GM18499 (cell line): ENCODE data around the gene ZSCAN1.

ENCODE experiments used
- ATAC-seq: cut with Tn5 transposase; IDR thresholded peaks from one replicate; pipeline ENCODE4 v1.9.1; 2021; ENCODE audit warnings: moderate number of reproducible peaks; ENCODE audit not compliant: insufficient read depth, unreplicated experiment

Gene ZSCAN1

DNA sequence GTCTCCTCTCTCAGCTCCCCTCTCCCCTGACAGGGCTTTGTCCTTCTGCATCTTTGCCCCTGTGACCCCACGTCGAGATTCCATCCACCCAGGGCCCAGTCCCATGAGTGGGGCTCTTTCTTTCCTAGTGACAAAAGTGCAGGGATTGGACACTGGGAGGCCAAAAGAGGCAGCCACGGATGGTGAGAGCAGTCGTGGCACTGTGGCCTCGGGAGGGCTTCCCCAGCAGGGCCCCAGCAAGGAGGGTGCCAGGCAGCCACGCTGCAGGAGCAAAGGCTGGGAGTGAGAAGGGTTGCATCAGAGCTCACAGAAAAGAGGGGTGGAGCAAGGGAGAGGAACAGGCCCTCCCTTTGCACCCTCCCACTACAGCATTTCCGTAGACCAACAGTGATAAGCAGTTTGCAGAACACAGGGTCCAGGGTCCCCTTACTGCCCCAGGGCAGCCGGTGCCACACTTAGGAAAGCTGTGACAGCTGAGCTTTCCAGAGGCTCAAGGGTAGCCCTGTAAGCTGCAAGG lies 4.9 kb downstream of the ZSCAN1 start:
- ATAC-seq, result no peak

DNA sequence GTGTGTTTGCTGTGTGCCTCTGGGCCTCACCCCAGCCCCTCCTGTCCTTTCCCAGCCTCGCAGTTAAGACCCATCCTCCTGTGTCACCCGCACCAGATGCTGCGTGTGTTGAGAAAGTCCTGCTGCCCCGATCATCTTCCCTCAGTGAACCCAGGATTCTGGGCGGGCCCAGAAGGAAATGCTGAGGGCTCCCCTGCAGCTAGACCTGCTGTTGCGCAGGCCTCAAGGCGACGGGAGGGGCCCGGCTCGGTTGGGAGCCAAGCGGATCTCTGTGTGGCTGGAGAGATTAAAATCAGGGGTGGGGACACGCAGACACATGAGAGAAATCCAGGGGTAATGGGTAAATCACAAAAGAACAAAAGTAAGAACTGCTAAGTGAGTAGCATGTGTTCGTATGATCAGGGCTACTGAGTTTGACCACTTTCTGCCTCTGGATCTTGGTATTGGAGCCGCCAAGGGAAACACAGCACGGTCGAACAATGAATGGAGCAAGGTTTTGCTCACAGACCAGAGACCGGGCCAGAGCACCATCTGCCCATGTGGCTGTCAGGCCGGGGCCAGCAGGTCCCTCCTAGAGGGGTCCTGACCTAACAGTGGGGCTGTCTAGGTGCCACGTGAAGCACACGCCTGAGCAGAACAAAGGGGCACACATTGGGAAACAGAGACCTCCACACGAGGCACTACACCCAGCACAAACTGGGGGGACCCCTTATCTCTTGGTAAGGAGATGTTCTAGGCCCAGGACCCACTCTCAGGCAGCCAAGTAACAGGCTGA lies 7.1 kb downstream of the ZSCAN1 start:
- no peak for ATAC-seq

DNA sequence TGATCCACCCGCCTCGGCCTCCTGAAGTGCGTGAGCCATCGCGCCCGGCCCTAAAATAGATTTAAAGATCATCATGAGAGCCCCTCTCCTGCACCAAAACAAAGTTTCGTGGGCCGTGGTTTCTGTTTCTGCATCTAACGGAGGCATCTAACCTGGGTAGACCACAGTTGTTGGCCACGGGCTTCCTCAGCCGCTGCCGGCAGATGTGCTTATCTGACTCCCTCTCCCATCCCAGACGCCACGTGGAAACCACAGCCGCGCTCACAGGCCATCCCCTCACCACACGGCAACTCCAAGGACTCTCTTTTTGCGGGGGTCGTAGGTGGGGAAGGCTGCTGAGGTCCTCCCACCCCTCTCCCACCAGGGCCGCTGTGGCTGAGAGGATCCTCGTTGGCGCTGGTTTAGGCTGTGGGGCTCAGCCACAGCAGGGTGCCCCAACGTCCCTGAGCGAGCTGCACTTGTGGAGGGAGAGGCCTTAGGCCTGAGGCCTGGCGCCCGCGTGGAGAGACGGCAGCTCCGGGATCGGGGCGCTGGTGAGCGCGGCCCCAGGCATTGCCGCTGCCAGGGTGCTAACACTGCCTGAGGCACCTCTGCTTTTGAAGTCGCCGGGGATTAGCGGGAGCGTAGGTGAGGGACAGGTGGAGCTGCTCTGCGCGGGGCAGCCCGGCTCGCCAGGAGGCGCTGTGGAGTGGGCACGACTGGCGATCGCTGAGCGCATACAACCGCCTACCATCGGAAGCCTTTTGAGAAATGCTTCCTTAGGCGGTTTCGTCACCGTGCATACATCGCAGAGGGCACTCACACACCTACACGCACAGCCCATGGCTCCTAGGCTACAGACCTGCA lies 8.9 kb downstream of the ZSCAN1 start:
- no peak for ATAC-seq

GRCh38 chr19:58044391-58044790 lies 10.6 kb downstream of the ZSCAN1 start:
- ATAC-seq, result no peak

DNA sequence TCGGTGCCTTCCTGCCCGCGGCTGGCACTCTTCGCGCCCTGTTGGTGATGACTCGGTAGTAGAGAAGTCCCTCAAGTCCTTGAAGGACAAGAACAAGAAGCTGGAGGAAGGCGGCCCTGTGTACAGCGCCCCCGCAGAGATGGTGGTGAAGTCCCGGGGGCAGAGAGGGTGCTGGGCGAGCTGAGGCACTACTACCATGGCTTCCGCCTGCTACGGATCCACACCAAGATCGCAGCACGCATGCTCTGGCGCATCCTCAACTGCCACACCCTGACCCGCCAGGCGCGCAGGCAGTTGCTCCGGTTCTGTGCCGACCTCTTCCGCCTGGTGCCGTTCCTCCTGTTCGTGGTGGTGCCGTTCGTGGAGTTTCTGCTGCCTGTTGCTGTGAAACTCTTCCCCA lies 11.1 kb downstream of the ZSCAN1 start:
- no peak for ATAC-seq

DNA sequence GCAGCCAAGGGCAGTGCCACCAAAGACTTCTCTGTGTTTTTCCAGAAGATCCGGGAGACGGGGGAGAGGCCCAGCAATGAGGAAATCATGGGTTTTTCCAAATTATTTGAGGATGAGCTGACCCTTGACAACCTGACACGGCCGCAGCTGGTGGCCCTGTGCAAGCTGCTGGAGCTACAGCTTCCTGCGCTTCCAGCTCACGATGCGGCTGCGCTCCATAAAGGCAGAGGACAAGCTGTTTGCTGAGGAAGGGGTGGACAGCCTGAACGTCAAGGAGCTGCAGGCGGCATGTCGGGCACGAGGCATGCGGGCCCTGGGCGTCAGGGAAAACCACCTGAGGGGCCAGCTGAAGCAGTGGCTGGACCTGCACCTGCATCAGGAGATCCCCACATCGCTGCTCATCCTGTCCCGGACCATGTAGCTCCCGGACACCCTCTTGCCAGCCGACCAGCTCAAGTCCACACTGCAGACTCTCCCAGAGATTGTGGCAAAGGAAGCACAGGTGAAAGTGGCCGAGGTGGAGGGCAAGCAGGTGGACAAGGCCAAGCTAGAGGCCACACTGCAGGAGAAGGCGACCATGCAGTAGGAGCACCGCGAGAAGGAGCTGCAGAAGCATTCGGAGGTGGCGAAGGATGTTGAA lies 11.7 kb downstream of the ZSCAN1 start:
- no peak for ATAC-seq

DNA sequence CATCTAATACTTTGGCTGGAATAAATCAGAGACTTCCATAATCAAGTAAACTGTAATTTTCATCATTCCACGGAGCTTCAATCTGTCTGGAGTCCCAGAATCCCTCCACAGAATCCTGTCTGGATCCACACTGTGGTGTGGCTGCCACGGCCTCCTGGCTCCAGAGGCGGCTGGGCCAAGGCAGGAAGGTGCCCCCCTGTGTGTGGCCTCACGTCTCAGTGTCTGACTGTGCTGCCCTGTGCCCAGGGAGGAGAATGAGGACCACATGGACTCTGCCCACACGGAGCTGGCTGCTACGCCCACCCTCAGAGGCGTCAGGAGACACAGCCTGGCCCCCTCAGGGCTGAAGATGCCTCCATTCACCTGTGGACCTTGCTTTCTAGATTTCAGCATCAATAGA lies 13.0 kb downstream of the ZSCAN1 start:
- no peak for ATAC-seq

GRCh38 chr19:58047672-58048071 lies 13.8 kb downstream of the ZSCAN1 start:
- no peak for ATAC-seq

DNA sequence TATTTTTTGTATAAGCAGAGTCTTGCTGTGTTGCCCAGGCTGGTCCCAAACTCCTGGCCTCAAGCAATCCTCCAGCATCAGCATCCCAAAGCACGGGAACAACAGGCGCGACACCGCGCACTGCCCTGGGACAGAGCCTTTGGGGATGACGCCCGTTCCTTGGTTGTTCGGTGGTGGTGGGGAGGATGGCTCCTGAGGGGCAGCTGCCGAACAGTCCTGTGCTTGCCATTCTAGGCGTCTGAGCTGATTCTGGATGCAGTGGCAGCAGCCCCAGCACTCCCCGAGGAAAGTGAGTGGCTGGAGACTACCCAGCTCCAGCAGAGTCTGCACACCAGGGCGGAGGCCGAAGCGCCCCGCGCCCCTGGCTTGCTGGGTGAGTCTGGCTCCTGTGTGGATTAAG lies 18.4 kb downstream of the ZSCAN1 start:
- no peak for ATAC-seq

- ATAC-seq, result no peak
These were observed 19.8 kb downstream of the ZSCAN1 start for GRCh38 chr19:58053480-58054156.

- ATAC-seq, result no peak
These were observed 21.4 kb downstream of the ZSCAN1 start for GRCh38 chr19:58054901-58055874.

DNA sequence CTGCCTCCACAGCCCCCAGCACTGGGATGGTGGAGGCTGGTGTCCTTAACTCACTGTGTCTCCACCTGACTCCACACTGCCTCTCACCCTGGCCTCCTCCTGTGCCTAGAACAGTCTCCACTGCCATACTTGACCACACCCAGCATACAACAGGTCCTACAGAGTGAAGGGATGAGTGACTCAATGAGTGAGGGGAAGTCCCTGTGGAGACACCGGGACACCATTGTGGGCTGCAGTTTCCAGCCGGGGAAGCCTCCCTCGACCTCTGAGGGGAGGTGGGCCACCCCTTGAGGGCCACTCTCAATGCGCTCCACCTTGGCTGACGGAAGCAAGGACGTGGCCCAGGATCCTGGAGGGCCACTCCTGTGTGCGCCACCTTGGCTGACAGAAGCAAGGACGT lies 22.4 kb downstream of the ZSCAN1 start:
- no peak for ATAC-seq

DNA sequence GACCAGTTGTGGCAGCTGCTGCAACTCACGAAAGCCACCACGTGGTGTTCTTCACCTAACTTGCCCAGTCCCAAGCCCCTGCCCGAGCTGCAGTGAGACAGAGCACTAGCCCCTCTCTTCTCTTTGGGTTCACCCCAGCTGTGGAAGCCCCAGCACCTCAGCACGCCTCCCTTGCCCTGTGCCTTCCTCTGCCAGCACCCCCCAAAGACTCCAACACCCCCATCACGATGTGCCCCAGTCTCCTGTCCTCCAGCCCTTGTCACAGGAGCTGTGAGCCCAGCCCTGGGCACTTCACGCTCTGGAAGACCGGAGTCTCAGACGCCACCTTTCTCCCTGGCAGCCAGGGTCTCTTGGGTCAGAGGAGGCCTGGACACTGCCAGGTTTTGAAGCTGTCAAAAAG lies 23.0 kb downstream of the ZSCAN1 start:
- no peak for ATAC-seq

DNA sequence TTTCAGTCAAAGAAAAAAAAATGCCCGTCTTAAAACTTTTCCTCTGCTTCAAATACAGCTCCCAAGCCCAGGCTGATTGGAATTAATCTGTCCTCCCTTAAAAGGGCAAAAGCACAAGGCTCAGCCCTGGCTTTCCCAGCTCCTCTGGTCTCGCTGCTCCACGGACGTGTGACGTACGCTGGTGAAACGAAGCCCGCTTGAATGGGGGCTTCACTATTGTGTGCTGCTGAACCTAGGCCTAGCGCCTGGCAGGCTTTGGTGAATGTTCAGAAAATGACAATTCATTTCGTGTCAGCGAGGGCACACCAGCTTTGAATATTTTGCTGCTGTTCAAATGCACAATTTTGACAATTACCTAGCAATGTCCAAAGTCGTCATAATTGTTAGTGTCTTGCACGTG lies 24.6 kb downstream of the ZSCAN1 start:
- ATAC-seq, result no peak

- ATAC-seq, result no peak
These were observed 25.3 kb downstream of the ZSCAN1 start, which contains the start of gene ZNF135 for GRCh38 chr19:58059003-58059670. ZNF135 (plus strand) TSS chr19:58059282; CDS start chr19:58060003, 721 bp downstream.

DNA sequence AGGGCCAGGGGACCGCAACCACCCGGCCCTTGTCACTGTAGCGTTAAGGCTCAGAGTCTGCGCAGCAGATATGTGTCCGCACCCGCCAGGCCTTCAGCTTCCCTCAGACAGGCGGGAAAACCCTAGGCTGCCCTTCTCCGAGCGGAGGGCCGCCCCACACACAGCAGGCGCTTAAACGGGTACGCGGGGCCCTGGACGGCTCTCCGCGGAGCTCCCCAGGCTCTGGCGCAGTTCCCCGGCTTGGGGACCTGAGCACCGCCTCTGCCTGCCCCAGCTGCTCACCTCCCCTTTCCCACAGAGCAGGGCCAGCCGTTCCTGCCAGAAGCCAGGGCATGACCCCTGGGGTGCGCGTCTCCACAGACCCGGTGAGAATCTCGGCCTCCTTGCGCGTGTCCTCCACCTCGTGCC lies 25.9 kb downstream of the ZSCAN1 start:
- no peak for ATAC-seq

- ATAC-seq, result no peak
These were observed 26.4 kb downstream of the ZSCAN1 start for GRCh38 chr19:58060231-58060630.

DNA sequence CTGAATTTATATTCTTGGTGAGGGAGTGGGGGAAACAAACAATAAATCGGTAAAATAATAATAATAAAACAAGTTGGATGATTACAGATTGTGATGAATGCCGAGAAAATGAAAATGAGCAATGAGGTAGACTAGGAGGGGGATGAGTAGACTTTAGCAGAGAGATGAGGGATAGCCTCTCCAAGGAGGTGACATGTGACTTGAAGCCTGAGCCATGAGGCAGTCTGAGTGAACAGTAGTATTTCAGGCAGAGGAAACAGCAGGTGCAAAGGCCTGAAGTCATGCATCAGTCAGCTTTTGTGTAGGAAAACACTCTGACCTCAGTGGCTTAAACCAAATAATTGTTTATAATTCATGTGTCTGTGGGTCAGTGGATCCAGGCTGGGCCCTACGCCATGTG lies 29.9 kb downstream of the ZSCAN1 start:
- ATAC-seq, result no peak
